Activated CD4-positive, CD25-positive, alpha-beta regulatory T cell treated with anti-CD3 and anti-CD28 coated beads, Interleukin-2, amount 50 U/mL, for 24 hours (primary cell): ENCODE data around the gene PRKCE.
A peak's percentile ranks its signal among the peaks of the same experiment; 100 is the strongest.

Source experiments
- ATAC-seq, 2 donors: fragments of 150-1000 bp; cut with Tn5 transposase; one replicate each; pipeline ENCODE4 v1.10.0; 2021; ENCODE audit warnings: mild to moderate bottlenecking in 1 of 2, moderate library complexity in 1 of 2

Gene PRKCE

GRCh38 chr2:45729753-45730512, 78.5 kb downstream of the PRKCE start:
- peak; percentile 47 to 58 for ATAC-seq

DNA sequence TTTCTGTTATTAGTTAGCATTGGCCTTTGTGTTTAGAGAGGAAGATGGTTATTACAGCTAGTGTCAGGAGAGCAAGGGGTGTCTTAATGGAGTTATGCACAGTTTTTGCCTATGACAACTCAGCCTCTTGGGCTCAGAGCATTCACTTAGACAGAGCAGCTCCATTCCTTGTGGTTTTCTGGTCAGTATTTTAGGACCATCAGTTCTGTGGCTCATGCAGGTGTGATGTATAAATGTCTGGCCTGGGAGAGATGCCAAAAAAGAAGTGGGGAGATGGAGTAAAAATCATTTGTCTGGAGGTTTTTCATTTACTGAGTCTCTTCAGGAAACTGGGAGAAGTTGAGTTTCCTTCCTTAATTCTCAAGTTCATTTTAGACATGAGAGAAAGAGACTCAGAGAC, 79.7 kb downstream of the PRKCE start:
- no peak for ATAC-seq

GRCh38 chr2:45732436-45732835, 81.0 kb downstream of the PRKCE start:
- ATAC-seq = no peak

DNA sequence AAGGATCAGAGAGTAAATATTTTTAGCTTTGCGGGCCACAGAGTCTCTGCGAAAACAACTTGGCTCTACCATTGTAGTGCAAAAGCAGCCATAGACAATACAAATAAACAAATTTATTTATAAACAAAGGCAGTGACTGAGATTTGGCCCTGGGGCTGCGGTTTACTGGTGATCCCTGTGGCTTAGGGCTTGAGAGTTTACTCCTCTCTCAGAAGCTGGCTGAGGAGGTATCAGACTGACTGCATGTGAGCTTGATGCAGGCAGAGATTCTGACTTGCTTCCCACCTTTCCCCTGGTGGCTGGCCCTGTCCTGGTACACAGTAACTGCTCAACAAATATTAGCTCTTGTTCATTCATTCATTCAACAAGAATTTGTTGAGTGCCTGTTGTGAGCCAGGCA, 81.5 kb downstream of the PRKCE start:
- ATAC-seq = no peak

GRCh38 chr2:45734336-45734735, 82.9 kb downstream of the PRKCE start:
- ATAC-seq = no peak

DNA sequence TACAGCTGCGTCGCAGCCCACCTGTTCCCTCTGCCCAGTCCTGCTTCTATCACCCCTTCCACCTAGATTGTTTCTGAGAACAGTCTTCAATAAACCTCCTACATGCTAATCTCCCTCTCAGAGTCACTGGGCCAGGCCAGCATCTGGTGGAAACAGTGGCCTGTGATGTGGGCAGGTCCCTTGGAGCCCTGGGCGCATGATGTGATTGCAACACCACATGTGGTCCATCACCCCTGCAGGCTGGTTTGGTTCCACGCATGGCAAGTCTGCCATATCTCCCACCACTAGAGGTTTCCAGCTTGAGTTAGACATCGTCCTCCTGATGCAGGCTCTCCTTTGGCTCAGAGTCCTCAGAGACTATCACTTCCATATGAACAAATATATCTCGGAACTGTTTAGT, 83.5 kb downstream of the PRKCE start:
- no peak for ATAC-seq

DNA sequence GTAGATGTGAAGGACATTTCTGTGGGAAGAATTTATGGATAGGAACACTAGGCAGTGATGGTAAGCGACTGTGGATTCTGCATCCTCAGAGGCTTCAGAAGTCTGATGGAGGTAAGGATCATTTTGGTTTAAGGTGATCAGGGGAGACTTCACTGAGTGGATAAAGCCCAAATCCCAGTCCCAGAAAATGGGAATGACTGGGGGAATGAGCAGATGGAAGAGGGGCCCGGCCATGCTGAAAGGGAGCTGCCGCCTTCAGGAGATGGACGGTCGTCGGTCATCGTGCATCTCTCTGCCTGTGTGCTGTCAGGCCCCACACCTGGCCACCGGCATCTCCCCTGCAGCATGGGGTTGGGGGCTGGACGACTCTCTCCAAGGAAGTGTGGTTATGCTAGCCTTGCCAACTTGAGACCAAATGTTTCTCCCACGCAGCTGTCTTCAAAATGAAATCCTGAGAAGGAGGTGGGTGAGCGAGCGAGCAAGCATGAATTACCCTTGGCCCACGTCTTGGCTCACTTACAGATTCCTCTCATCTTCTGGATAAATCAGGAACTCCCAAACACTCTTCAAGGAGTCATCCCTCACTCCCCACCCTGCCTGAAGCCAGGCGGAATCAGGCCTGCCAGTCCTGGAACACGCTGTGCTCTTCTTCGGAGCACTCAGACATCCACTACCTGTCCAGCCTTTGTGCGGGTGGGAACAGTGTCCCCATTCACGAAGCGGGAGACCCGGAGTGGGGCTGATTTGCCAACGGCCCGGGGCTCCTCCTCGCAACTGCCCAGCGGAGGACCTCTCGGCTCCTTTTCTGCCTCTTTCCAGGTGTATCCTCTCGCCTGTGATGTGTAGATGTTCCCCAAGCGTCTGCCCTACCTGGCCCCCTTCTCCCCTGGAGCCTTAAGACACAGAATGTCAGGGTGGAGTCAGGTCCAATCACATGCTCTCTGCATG, 85.6 kb downstream of the PRKCE start:
- no peak for ATAC-seq

- no peak for ATAC-seq
Measured at GRCh38 chr2:45739796-45740485, 88.5 kb downstream of the PRKCE start.

DNA sequence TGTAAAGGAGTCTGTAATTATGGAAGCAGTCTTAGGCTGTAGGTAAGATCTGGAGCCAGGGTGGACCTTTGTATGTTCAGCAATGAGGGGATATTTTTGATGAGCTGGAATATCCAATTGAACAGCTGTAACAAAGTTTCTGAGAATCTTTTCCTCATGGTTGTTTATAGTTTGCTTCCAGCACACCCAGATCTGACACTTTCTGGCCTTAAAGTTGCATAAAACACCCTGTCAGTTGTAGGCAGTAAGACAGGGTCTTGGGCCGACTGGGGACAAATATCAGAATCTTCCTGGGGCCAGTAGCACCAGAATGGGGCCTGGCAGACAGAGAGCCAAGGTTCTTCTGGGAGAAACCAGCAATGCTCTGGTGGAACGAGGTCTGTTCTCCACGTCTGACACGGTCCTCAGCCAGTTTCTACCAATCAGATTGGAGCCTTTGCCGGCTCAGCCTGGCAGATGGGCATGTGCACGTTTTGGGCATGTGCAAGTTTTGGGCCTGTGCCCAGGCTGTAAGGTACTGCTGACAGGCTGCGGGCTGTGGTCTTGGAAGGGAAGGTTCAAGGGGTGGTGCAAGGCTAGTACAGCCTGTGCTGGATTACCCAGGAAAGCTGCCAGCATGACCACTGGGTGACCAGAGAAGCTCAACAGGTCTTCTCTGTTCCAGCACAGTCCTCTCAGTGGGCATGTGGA, 89.8 kb downstream of the PRKCE start:
- no peak for ATAC-seq

DNA sequence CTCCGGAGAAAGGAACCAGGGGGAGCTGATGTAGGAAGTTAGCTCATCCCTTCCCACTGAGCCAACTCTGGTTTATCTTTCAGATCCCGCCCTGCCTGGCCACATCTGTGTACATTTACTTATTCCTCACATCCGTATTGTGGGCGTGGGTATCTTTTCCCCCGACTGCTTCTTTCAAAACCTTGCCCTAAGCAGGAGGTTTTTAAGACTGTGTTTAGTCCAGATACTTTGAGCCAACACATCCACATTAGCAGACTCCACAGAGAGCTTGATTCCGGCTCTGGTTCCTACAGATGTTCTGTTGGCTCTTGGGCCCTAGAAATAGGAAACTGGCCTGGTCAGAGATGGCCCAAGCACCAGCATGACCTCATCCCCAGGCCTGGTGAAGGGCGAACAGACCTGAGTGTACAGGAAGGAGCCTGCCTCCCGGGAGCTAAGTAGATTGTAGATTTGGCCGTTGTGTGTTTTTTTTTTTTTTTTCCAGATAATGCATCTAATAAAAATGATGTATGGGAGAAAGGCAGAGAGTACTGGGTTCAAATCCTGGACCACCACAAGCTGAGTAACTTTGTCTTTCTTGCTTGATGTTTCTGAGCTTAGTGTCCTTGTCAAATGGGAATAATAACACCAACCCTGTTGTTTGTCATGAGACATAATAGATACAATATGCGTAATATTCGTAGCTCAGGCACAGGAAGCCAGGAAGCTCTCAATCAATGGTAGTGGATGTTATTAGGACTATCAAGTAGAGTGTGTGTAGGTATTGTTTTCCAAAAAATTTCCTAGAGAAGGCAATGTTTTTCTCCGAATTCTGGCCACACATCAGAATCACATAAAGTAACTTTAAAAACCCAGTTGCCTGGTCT, 92.3 kb downstream of the PRKCE start:
- ATAC-seq = no peak

DNA sequence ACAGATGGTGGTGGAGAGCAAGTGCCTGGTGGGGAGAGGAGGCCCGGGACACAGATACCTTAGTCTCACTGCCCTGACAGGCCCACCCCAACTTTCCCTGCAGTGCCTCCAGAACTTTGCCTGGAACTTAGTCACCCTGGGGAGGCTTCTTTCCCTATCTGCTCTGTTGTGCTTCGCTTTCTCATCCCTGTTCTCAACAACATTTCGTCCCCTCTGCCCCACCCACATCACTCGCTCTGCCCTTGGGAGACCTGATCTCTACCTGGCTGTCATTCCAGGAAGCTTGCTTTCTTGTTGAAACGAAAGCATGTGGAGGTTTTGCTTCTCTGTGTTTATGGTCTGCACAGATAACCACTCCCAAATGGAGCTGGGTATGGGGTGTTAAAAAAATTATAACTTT, 93.8 kb downstream of the PRKCE start:
- no peak for ATAC-seq

GRCh38 chr2:45746888-45747287, 95.4 kb downstream of the PRKCE start:
- no peak for ATAC-seq

DNA sequence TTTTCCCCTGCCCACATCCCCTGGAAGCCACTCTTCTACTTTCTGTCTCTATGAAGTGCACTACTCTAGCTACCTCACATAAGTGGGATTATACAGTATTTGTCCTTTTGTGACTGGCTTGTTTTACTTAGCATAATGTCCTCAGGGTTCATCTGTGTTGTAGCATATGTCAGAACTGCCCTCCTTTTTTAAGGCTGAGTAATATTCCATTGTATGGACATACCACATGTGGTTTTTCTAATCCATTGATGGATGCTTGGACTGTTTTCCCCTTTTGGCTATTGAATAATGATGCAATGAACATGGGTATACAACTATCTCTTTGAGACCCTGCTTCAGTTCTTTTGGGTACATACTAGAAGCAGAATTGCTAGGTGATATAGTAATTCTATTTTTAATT, 95.9 kb downstream of the PRKCE start:
- no peak for ATAC-seq

GRCh38 chr2:45748239-45748638, 96.8 kb downstream of the PRKCE start:
- ATAC-seq = no peak

DNA sequence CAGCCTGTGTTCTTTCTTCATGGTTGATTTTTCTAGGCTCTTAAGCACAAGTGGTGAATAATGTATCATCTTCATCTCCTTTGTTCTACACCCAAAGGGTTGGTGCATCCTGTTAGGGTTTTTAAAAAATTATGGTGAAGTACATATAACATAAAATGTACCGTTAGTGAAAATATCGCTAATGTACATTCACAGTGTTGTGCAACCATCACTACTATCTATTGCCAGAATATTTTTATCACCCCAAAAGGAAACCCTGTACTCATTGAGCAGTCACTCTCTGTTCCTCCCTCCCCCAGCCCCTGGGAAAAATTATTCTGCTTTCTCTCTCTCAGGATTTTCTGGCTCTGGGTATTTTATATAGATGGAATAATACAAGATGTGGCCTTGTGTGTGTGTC, 98.5 kb downstream of the PRKCE start:
- ATAC-seq = no peak

DNA sequence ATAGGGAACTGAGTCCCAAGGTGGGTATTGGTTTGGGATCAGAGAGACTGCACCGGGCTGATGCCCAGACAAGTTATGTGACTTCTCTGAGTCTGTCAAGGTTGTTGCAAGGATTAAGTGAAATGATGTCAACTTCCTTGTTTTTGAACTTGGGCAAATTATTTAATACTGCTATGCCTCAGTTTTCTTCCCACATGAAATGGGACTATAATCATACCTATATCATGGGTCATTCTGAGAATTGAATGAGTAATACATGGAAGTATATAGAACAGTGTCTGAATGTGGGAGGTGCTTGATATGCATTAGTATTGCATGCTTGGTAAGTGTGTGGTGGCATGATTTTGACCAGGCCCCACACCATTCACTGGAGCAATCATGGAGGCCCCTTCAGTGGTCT, 99.0 kb downstream of the PRKCE start:
- peak; percentile 13 to 48 for ATAC-seq

DNA sequence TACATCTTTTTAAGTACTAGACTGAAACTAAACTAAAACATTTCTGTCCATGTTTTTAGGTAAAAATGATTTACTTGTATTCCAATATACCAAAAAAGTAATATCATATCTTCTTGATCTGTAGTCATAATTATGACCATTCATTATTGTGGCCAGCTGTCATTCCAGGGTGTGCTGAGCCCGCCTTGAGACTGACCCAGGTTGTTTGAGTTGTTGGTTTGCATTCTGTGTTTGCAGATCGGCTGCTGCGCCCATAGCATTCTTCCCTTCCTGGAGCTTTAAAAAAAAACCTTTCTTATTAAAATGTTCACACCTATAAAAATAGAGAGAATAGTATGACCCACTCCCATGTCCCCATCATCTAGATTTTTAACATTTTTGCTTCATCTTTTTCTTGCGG, 101.9 kb downstream of the PRKCE start:
- ATAC-seq = no peak

- no peak for ATAC-seq
Measured at GRCh38 chr2:45754131-45755010, 102.9 kb downstream of the PRKCE start.

DNA sequence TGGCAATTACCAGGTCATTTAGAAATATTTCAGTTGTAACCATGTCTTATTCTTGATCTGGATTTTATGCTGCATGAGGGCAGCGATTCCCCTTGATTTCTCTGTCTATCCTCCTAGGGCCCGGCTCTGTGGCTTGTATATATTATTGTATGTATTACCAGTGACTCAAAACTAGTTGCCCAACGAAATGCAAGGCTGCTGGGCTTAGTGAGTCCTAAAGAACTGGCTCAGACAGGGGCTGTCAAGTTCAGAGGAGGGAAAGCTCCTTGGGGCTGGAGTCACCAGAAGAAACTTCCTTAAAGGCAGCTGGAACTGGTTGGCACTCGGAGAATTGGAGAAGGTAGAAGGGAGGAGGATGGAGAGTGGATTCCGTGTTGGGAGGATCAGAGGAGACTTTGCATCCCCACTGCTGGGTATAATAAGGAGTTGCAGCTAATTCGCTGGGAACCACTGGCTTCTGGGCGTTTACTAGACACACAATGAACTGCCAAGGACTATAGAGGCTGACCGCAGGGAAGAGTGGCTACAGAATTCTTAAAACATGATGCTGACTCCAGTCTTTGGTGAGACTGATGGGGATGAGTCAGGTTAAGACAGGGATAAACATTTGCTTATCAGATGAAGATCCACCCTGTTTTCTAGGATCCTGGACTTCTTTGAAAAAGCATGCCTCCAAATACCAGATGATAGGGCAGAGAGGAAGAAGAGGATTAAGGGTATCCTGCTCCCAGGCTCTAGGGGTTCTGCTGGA, 104.3 kb downstream of the PRKCE start:
- no peak for ATAC-seq

DNA sequence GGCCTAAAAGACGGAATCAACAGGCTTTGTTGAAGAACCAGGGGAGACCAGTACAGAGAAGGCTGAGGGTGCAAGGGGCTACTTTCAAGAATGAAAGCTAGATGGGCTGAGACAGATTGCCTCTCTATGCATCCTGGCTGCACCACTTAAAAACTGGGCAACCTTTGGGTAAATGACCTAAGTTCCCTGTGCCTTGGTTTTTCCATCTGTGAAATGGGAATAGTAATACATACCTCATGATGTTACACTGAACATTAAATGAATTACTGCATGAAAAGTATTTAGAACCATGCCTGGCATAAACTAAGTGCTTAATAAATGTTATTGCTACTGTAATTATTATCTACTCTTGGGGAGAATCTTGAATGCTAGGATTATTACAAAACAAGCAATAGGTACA, 106.5 kb downstream of the PRKCE start:
- ATAC-seq = no peak
